GM19239 (cell line): ENCODE results near the gene ESR1.

Experiments
- DNase-seq: peaks from one replicate; pipeline ENCODE4 v3.0.0; 2011; ENCODE audit warnings: low spot score; ENCODE audit not compliant: insufficient read length
- FAIRE-seq: peaks from 2 replicates; lab custom pipeline; 2011; peaks lifted over from hg19 to GRCh38; lab: Jason Lieb, UNC

Gene ESR1

GRCh38 chr6:152078804-152079203, 271.3 kb downstream of the ESR1 start:
- no peak for DNase-seq
- FAIRE-seq: no peak

GRCh38 chr6:152085451-152085921, 278.0 kb downstream of the ESR1 start:
- DNase-seq (no peak), FAIRE-seq (no peak)

- FAIRE-seq (no peak), DNase-seq (no peak)
These were observed 278.9 kb downstream of the ESR1 start for GRCh38 chr6:152086223-152086873.

- no peak for FAIRE-seq
- no peak for DNase-seq
These were observed 279.6 kb downstream of the ESR1 start for GRCh38 chr6:152087096-152087495.

- no peak for DNase-seq
- no peak for FAIRE-seq
These were observed 280.2 kb downstream of the ESR1 start for GRCh38 chr6:152087701-152088100.

DNA sequence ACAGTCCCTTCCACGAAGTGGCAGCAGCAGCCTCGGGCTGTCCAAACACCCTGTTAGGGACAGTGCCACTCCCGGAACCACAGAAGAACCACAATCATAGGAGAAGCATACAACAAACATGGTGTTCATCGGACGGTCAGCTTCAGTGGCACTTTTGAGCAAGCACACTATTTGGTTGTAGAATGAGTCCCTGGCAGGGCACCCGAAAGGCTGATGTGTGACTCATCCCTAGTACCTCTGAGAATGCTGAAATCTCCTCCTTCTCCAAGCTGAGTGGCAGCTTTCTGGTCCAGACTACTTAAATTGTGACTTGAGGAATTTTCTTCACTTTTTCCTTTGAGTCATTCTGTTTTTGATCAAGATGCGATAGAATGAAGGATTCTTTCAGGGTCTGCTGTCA, 282.5 kb downstream of the ESR1 start:
- DNase-seq (no peak), FAIRE-seq (no peak)

- no peak for DNase-seq
- FAIRE-seq: no peak
These were observed 283.7 kb downstream of the ESR1 start for GRCh38 chr6:152091201-152091600.

GRCh38 chr6:152091851-152092341, 284.4 kb downstream of the ESR1 start:
- DNase-seq: no peak
- FAIRE-seq: no peak

- no peak for DNase-seq
These were observed 286.2 kb downstream of the ESR1 start for GRCh38 chr6:152093711-152094110.

GRCh38 chr6:152094276-152094675, 286.8 kb downstream of the ESR1 start:
- DNase-seq: no peak
- FAIRE-seq: no peak

More at GRCh38 chr6:152093711-152094110, 286.2 kb downstream of the ESR1 start:
- no peak for FAIRE-seq

GRCh38 chr6:152094992-152095592, 287.6 kb downstream of the ESR1 start:
- no peak for FAIRE-seq
- DNase-seq: no peak

GRCh38 chr6:152096863-152097496, 289.5 kb downstream of the ESR1 start:
- FAIRE-seq (no peak), DNase-seq (no peak)

GRCh38 chr6:152098683-152099082, 291.2 kb downstream of the ESR1 start:
- DNase-seq: no peak
- FAIRE-seq: no peak

DNA sequence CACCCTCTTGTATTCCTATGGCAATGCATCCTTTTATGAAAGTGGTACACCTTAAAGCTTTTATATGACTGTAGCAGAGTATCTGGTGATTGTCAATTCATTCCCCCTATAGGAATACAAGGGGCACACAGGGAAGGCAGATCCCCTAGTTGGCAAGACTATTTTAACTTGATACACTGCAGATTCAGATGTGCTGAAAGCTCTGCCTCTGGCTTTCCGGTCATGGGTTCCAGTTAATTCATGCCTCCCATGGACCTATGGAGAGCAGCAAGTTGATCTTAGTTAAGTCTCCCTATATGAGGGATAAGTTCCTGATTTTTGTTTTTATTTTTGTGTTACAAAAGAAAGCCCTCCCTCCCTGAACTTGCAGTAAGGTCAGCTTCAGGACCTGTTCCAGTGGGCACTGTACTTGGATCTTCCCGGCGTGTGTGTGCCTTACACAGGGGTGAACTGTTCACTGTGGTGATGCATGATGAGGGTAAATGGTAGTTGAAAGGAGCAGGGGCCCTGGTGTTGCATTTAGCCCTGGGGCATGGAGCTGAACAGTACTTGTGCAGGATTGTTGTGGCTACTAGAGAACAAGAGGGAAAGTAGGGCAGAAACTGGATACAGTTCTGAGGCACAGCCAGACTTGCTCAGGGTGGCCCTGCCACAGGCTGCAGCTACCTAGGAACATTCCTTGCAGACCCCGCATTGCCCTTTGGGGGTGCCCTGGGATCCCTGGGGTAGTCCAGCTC, 292.1 kb downstream of the ESR1 start:
- FAIRE-seq (no peak), DNase-seq (no peak)

- DNase-seq (no peak), FAIRE-seq (no peak)
These were observed 292.7 kb downstream of the ESR1 start for GRCh38 chr6:152100183-152100618.

DNA sequence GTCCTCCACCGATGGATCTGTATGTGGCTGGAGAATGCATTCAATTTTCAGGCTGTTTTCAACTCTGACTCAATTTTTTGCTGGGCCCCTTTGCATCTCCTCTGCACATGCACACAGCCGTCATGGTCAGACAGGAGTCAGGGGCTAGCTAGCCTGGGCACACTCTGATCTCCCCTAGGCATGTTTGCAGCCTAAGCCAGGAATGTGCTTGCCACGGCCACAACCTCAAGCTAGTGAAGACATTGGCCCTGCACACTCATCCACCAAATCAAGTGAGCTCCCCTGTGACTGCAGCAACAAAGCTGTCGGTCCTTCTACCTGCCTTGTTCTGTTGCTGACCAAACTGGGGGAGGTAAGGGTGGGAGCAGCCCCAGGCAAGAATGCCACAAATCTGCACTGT, 300.5 kb downstream of the ESR1 start:
- FAIRE-seq: no peak
- DNase-seq: no peak

DNA sequence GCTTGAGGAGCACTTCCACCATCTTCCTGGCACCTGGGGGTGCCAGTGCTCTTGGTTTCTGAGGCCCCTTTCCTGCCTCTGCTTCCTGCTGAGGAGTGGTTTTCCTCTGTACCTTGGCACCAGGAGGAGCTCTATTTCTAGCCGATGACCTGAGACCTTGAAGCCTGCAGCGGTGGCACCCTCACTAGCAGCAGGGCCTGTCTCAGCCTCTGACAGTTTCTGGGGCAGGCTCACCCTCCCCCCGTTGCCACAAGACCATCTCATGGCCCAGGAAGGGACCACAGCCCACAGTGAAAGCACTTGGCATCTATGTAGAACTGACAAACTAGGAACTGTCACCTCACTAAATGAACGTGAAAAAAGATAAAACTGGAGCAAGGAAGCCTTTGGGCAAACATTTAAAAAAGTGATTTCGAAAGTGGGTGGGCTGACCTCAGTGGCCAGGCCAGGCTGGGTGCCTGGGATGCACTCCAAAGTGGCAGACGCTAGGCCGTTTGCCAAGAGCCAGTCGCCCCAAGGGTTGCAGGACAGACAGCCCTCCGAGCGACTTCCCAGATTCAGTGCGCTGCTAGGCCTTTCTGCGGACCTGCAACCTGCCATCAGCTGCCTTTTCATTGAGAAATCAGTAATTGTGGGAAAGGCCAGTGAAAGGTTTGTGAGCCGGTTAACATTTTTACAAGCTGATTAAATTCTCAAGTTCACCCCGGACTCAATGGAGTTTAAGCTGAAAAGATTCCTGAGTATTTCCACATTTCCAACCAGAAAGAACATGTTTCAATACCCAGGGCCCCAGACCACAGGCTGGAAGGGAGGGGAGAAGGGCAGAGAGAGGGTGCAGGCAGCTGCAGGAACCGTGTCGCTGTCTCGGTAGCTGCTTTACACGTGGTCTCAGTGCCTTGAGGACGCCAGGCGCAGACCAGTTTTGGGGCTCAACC, 303.7 kb downstream of the ESR1 start:
- DNase-seq (no peak), FAIRE-seq (no peak)

DNA sequence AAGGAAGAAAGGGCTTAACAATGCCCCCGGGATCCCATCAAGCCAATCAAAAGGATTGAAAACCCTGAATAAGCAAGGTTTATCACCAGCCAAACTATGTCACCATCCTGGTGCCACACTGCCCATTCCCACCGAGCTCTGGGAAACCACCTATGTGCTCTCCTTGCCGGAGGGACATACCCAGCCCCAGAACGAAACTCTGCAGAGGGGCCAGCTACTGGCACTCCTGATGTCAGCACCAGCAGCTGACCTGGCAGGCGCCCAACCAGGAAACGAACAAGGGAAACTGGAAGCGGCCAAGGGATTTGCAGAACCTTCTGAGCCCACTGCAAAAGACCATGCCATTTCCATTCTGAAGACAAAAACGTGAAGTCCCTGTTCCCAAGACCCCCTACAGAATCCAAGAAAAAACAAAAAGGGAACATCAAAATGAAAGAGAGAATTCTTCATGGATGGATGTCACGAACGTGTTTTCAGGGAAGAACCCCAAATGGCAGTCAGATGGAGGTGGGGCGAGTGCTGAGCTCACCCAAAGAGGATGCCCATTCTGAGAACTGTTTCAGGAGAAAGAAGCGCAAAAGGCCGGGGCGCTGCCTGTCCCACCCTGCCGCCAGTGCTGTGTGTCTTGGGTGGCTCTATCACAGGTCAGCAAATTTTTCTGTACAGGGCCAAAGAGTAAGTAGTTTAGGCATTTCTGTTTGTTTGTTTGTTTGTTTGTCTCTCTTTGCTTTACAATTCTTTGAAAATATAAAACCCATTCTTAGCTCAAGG, 305.2 kb downstream of the ESR1 start:
- FAIRE-seq: no peak
- no peak for DNase-seq
